ENCODE data around the gene HBG1. TPM values are rescaled to one million over a fixed set of nuclear protein-coding genes. Genes with fewer than 3 reads are reported as not detected.

HBG1 gene
- total and polyA plus RNA-seq, 10 of the 15 experiments (the other 5 are each of a cell fraction or from before 2014, with no cell fraction given): 0.84 to 2.3 (median 1.9) TPM; not detected in 5

DNA sequence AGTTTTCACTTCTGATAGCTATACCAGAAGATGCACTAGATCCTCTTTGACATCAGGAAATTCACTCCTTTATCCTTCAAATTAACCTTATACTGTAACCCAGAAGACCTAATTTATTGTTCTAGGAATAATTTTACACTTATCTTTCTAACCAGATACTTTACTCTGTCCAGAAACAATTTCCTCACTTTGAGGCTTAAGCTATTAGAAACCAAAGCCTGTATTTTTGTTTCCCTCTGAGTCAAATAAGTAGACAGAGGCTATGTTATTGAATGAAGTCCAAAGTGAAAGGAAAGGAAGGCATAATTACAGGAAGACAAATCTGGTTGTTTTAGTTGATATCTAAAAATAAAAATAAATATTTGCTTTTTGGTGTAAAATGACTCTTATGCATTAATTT lies 51.4 kb downstream of the HBG1 start:
- CTCF ChIA-PET: no interaction called here
- no peak for ATAC-seq

More for the DNA sequence above, 51.4 kb downstream of the HBG1 start:
- H3K4me1 ChIP-seq (ENCODE audit: control insufficient read depth, insufficient read depth, low read length): no peaks in the 10 kb centered on the region
- DNase-seq (ENCODE audit: low read depth, low spot score) (no peak), FAIRE-seq (no peak)
- intact Hi-C loops (cut with micrococcal nuclease; ENCODE audit: unreplicated experiment): no loop called here
- RAD21 ChIA-PET (ENCODE audit: unreplicated experiment): no interaction called here
- no peaks in the 10 kb centered on the region for H3K79me2 ChIP-seq (ENCODE audit: control insufficient read depth, insufficient read depth, low read length)
- TF ChIP-seq, protein P1, sequence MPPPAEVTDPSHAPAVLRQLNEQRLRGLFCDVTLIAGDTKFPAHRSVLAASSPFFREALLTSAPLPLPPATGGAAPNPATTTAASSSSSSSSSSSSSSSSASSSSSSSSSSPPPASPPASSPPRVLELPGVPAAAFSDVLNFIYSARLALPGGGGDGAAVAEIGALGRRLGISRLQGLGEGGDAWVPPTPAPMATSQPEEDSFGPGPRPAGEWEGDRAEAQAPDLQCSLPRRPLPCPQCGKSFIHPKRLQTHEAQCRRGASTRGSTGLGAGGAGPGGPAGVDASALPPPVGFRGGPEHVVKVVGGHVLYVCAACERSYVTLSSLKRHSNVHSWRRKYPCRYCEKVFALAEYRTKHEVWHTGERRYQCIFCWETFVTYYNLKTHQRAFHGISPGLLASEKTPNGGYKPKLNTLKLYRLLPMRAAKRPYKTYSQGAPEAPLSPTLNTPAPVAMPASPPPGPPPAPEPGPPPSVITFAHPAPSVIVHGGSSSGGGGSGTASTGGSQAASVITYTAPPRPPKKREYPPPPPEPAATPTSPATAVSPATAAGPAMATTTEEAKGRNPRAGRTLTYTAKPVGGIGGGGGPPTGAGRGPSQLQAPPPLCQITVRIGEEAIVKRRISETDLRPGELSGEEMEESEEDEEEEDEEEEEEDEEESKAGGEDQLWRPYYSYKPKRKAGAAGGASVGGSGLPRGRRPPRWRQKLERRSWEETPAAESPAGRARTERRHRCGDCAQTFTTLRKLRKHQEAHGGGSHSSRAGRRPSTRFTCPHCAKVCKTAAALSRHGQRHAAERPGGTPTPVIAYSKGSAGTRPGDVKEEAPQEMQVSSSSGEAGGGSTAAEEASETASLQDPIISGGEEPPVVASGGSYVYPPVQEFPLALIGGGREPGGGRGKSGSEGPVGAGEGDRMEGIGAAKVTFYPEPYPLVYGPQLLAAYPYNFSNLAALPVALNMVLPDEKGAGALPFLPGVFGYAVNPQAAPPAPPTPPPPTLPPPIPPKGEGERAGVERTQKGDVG (CRISPR knock-in tag; IDR thresholded peaks at IDR 0.05): no peak
- TF ChIP-seq STAT3 (IDR thresholded peaks at IDR 0.05; ENCODE audit: low read depth, low read length): no peak
- no peak for TF ChIP-seq TCF3 (IDR thresholded peaks at IDR 0.05; ENCODE audit: borderline replicate concordance, insufficient read depth, low read depth, low read length)
- SMC1A ChIA-PET (ENCODE audit: uncharacterized antibody, unreplicated experiment): interaction anchor here (1.3 to 3.7 kb wide), 3 partner anchors 10 to 612 kb away, joined by 3 to 12 read pairs (median 3); no protein-coding TSS in a partner anchor
- in situ Hi-C loops (cut with MboI): no loop called here
- no TSS peak for BruUV-seq (replicated peaks)
- H3K9ac ChIP-seq (ENCODE audit: control insufficient read depth, insufficient read depth, low read length): no peak overlapping the region
- H4K20me1 ChIP-seq (ENCODE audit: control insufficient read depth, insufficient read depth): no peaks in the 10 kb centered on the region
- POLR2A ChIA-PET: no interaction called here
- no peak overlapping the region for H2AFZ ChIP-seq (ENCODE audit: control insufficient read depth, low read depth, low read length)
- no peak overlapping the region for H3K4me2 ChIP-seq (ENCODE audit: control insufficient read depth, insufficient read depth)
- H3K27me3 ChIP-seq (replicated peaks in 1 of 2; ENCODE audit: control insufficient read depth in 2 of 2, insufficient read depth in 2 of 2, low read length in 1 of 2): no peaks in the 10 kb centered on the region
- H3K27ac ChIP-seq (ENCODE audit: control insufficient read depth, insufficient read depth): no peak overlapping the region
- H3K9me3 ChIP-seq (replicated peaks; ENCODE audit: control insufficient read depth, insufficient read depth, low read length): no peaks in the 10 kb centered on the region
- no peak overlapping the region for H3K4me3 ChIP-seq
- H3K36me3 ChIP-seq (ENCODE audit: control insufficient read depth in 2 of 2, insufficient read depth in 2 of 2, low read length in 1 of 2): no peaks in the 10 kb centered on the region

Other genes starting within 250 kb of the HBG1 start
Only the 7 nearest of the 19 such genes appear.
- gene OR51V1, start 49.2 kb downstream of the HBG1 start, total RNA-seq (2014; rRNA removed): not detected in 2 replicates
- gene OR51V1, start 49.2 kb downstream of the HBG1 start, total RNA-seq (2014; rRNA removed; fragmentation: Illumina TruSeq; extraction: Trizol): not detected in 2 replicates
- not detected in 2 replicates for gene OR51V1, start 49.2 kb downstream of the HBG1 start, total RNA-seq (2021)
- gene OR51V1, start 49.2 kb downstream of the HBG1 start, polyA plus RNA-seq (2011; rRNA removed): not detected in 2 replicates
- gene OR51V1, start 49.2 kb downstream of the HBG1 start, polyA plus RNA-seq (2014; fragmentation: Illumina TruSeq; extraction: Trizol): not detected in 2 replicates
- not detected for gene OR51V1, start 49.2 kb downstream of the HBG1 start, polyA plus RNA-seq (2014; fragmentation: Nextera tagmentation; extraction: Ambion mirVana)
- gene OR51V1, start 49.2 kb downstream of the HBG1 start, polyA plus RNA-seq (2014; rRNA removed): not detected in 2 replicates
- gene OR51V1, start 49.2 kb downstream of the HBG1 start, polyA plus RNA-seq (2016; fragmentation: Nextera tagmentation; extraction: Ambion mirVana): not detected
- not detected in 2 replicates for gene HBB, start 22.8 kb downstream of the HBG1 start, total RNA-seq (2014; rRNA removed)
- not detected in 2 replicates for gene HBB, start 22.8 kb downstream of the HBG1 start, total RNA-seq (2014; rRNA removed; fragmentation: Illumina TruSeq; extraction: Trizol)
- 0.36 TPM in 1 of 2 replicates, not detected in the other for gene HBB, start 22.8 kb downstream of the HBG1 start, total RNA-seq (2021)
- gene HBB, start 22.8 kb downstream of the HBG1 start, polyA plus RNA-seq (2011; rRNA removed): not detected in 2 replicates
- not detected in 2 replicates for gene HBB, start 22.8 kb downstream of the HBG1 start, polyA plus RNA-seq (2014; fragmentation: Illumina TruSeq; extraction: Trizol)
- gene HBB, start 22.8 kb downstream of the HBG1 start, polyA plus RNA-seq (2014; fragmentation: Nextera tagmentation; extraction: Ambion mirVana): not detected
- gene HBB, start 22.8 kb downstream of the HBG1 start, polyA plus RNA-seq (2014; rRNA removed): not detected in 2 replicates
- not detected for gene HBB, start 22.8 kb downstream of the HBG1 start, polyA plus RNA-seq (2016; fragmentation: Nextera tagmentation; extraction: Ambion mirVana)
- gene HBD, start 15.4 kb downstream of the HBG1 start, total RNA-seq (2014; rRNA removed): not detected in 2 replicates
- not detected in 2 replicates for gene HBD, start 15.4 kb downstream of the HBG1 start, total RNA-seq (2014; rRNA removed; fragmentation: Illumina TruSeq; extraction: Trizol)
- gene HBD, start 15.4 kb downstream of the HBG1 start, total RNA-seq (2021): not detected in 2 replicates
- gene HBD, start 15.4 kb downstream of the HBG1 start, polyA plus RNA-seq (2011; rRNA removed): not detected in 2 replicates
- gene HBD, start 15.4 kb downstream of the HBG1 start, polyA plus RNA-seq (2014; fragmentation: Illumina TruSeq; extraction: Trizol): not detected in 2 replicates
- gene HBD, start 15.4 kb downstream of the HBG1 start, polyA plus RNA-seq (2014; fragmentation: Nextera tagmentation; extraction: Ambion mirVana): under 1 TPM; 0.11 to 0.32 TPM
- gene HBD, start 15.4 kb downstream of the HBG1 start, polyA plus RNA-seq (2014; rRNA removed): not detected in 2 replicates
- not detected for gene HBD, start 15.4 kb downstream of the HBG1 start, polyA plus RNA-seq (2016; fragmentation: Nextera tagmentation; extraction: Ambion mirVana)
- not detected in 2 replicates for gene HBG2, start 4.9 kb upstream of the HBG1 start, total RNA-seq (2014; rRNA removed)
- not detected in 2 replicates for gene HBG2, start 4.9 kb upstream of the HBG1 start, total RNA-seq (2014; rRNA removed; fragmentation: Illumina TruSeq; extraction: Trizol)
- 4.5 and 8.3 TPM in 2 replicates for gene HBG2, start 4.9 kb upstream of the HBG1 start, total RNA-seq (2021)
- 1.4 and 2.2 TPM in 2 replicates for gene HBG2, start 4.9 kb upstream of the HBG1 start, polyA plus RNA-seq (2011; rRNA removed)
- gene HBG2, start 4.9 kb upstream of the HBG1 start, polyA plus RNA-seq (2014; fragmentation: Illumina TruSeq; extraction: Trizol): not detected in 2 replicates
- gene HBG2, start 4.9 kb upstream of the HBG1 start, polyA plus RNA-seq (2014; fragmentation: Nextera tagmentation; extraction: Ambion mirVana): 1 to 10 TPM; 2.9 to 7.2 TPM
- 0.25 and 1.1 TPM in 2 replicates for gene HBG2, start 4.9 kb upstream of the HBG1 start, polyA plus RNA-seq (2014; rRNA removed)
- not detected for gene HBG2, start 4.9 kb upstream of the HBG1 start, polyA plus RNA-seq (2016; fragmentation: Nextera tagmentation; extraction: Ambion mirVana)
- 0.33 TPM in 1 of 2 replicates, not detected in the other for gene HBE1, start 20.1 kb upstream of the HBG1 start, total RNA-seq (2014; rRNA removed)
- not detected in 2 replicates for gene HBE1, start 20.1 kb upstream of the HBG1 start, total RNA-seq (2014; rRNA removed; fragmentation: Illumina TruSeq; extraction: Trizol)
- 0.82 and 2.7 TPM in 2 replicates for gene HBE1, start 20.1 kb upstream of the HBG1 start, total RNA-seq (2021)
- 1.9 and 2.3 TPM in 2 replicates for gene HBE1, start 20.1 kb upstream of the HBG1 start, polyA plus RNA-seq (2011; rRNA removed)
- gene HBE1, start 20.1 kb upstream of the HBG1 start, polyA plus RNA-seq (2014; fragmentation: Illumina TruSeq; extraction: Trizol): not detected in 2 replicates
- under 1 TPM; 0.13 to 0.62 TPM for gene HBE1, start 20.1 kb upstream of the HBG1 start, polyA plus RNA-seq (2014; fragmentation: Nextera tagmentation; extraction: Ambion mirVana)
- gene HBE1, start 20.1 kb upstream of the HBG1 start, polyA plus RNA-seq (2014; rRNA removed): 0.59 TPM in 1 of 2 replicates, not detected in the other
- not detected for gene HBE1, start 20.1 kb upstream of the HBG1 start, polyA plus RNA-seq (2016; fragmentation: Nextera tagmentation; extraction: Ambion mirVana)
- not detected in 2 replicates for gene OR51B4, start 52.1 kb upstream of the HBG1 start, total RNA-seq (2014; rRNA removed)
- gene OR51B4, start 52.1 kb upstream of the HBG1 start, total RNA-seq (2014; rRNA removed; fragmentation: Illumina TruSeq; extraction: Trizol): not detected in 2 replicates
- gene OR51B4, start 52.1 kb upstream of the HBG1 start, total RNA-seq (2021): 0.23 TPM in 1 of 2 replicates, not detected in the other
- 1.1 and 2.1 TPM in 2 replicates for gene OR51B4, start 52.1 kb upstream of the HBG1 start, polyA plus RNA-seq (2011; rRNA removed)
- not detected in 2 replicates for gene OR51B4, start 52.1 kb upstream of the HBG1 start, polyA plus RNA-seq (2014; fragmentation: Illumina TruSeq; extraction: Trizol)
- not detected for gene OR51B4, start 52.1 kb upstream of the HBG1 start, polyA plus RNA-seq (2014; fragmentation: Nextera tagmentation; extraction: Ambion mirVana)
- gene OR51B4, start 52.1 kb upstream of the HBG1 start, polyA plus RNA-seq (2014; rRNA removed): not detected in 2 replicates
- not detected for gene OR51B4, start 52.1 kb upstream of the HBG1 start, polyA plus RNA-seq (2016; fragmentation: Nextera tagmentation; extraction: Ambion mirVana)
- gene OR51B2, start 74.4 kb upstream of the HBG1 start, total RNA-seq (2014; rRNA removed): not detected in 2 replicates
- not detected in 2 replicates for gene OR51B2, start 74.4 kb upstream of the HBG1 start, total RNA-seq (2014; rRNA removed; fragmentation: Illumina TruSeq; extraction: Trizol)
- not detected in 2 replicates for gene OR51B2, start 74.4 kb upstream of the HBG1 start, total RNA-seq (2021)
- 0.22 and 0.29 TPM in 2 replicates for gene OR51B2, start 74.4 kb upstream of the HBG1 start, polyA plus RNA-seq (2011; rRNA removed)
- not detected in 2 replicates for gene OR51B2, start 74.4 kb upstream of the HBG1 start, polyA plus RNA-seq (2014; fragmentation: Illumina TruSeq; extraction: Trizol)
- not detected for gene OR51B2, start 74.4 kb upstream of the HBG1 start, polyA plus RNA-seq (2014; fragmentation: Nextera tagmentation; extraction: Ambion mirVana)
- gene OR51B2, start 74.4 kb upstream of the HBG1 start, polyA plus RNA-seq (2014; rRNA removed): not detected in 2 replicates
- gene OR51B2, start 74.4 kb upstream of the HBG1 start, polyA plus RNA-seq (2016; fragmentation: Nextera tagmentation; extraction: Ambion mirVana): not detected

Measured in GM12878 (cell line).